HEK293 (cell line): ENCODE results near the gene SENP1.

ENCODE experiments used
- CTCF ChIP-seq: fragments of 450-650 bp; formaldehyde crosslinking; IDR thresholded peaks from 2 replicates; pipeline ENCODE4 v1.5.1; 2016; ENCODE audit warnings: missing biosample characterization, missing genetic modification characterization
- HOXA7 ChIP-seq: sonication (generic); formaldehyde crosslinking; IDR thresholded peaks from 2 replicates; pipeline ENCODE4 v1.8.1; 2022; ENCODE audit warnings: missing genetic modification reagents, borderline replicate concordance
- KLF10 ChIP-seq: fragments of 450-650 bp; IDR thresholded peaks from 2 replicates; pipeline ENCODE4 v1.5.1; 2018; ENCODE audit warnings: missing biosample characterization, mild to moderate bottlenecking, missing genetic modification characterization
- SCRT2 ChIP-seq: fragments of 450-650 bp; formaldehyde crosslinking; IDR thresholded peaks from 2 replicates; pipeline ENCODE4 v1.5.1; 2016; ENCODE audit warnings: missing biosample characterization, missing genetic modification characterization
- YY1 ChIP-seq: fragments of 450-650 bp; formaldehyde crosslinking; IDR thresholded peaks from 2 replicates; pipeline ENCODE4 v1.5.1; 2018; ENCODE audit warnings: missing biosample characterization, missing genetic modification characterization
- ZNF175 ChIP-seq: fragments of 450-650 bp; formaldehyde crosslinking; IDR thresholded peaks from 2 replicates; pipeline ENCODE4 v1.5.1; 2016; ENCODE audit warnings: missing biosample characterization, missing genetic modification characterization
- ZNF366 ChIP-seq: fragments of 450-650 bp; formaldehyde crosslinking; conservative IDR thresholded peaks from 2 replicates; pipeline ENCODE4 v1.5.1; 2016; ENCODE audit warnings: missing biosample characterization, missing genetic modification characterization
- ZNF426 ChIP-seq: fragments of 450-650 bp; formaldehyde crosslinking; IDR thresholded peaks from 2 replicates; pipeline ENCODE4 v1.5.1; 2017; ENCODE audit warnings: missing biosample characterization, missing genetic modification characterization, mild to moderate bottlenecking, inconsistent platforms, moderate library complexity
- ZNF549 ChIP-seq: fragments of 450-650 bp; IDR thresholded peaks from 2 replicates; pipeline ENCODE4 v1.5.1; 2018; ENCODE audit warnings: missing biosample characterization, missing genetic modification characterization, mild to moderate bottlenecking, inconsistent platforms, moderate library complexity
- TF ChIP-seq, protein P1 (sequence below): fragments of 450-650 bp; formaldehyde crosslinking; IDR thresholded peaks from 2 replicates; pipeline ENCODE4 v1.5.1; 2016; ENCODE audit warnings: missing biosample characterization, missing genetic modification characterization

GRCh38 chr12:47995981-47996401 lies 109.9 kb downstream of the SENP1 start:
- no peak for TF ChIP-seq CTCF (tag by site-specific recombination)
- no peak for TF ChIP-seq ZNF426
- TF ChIP-seq, protein P1, sequence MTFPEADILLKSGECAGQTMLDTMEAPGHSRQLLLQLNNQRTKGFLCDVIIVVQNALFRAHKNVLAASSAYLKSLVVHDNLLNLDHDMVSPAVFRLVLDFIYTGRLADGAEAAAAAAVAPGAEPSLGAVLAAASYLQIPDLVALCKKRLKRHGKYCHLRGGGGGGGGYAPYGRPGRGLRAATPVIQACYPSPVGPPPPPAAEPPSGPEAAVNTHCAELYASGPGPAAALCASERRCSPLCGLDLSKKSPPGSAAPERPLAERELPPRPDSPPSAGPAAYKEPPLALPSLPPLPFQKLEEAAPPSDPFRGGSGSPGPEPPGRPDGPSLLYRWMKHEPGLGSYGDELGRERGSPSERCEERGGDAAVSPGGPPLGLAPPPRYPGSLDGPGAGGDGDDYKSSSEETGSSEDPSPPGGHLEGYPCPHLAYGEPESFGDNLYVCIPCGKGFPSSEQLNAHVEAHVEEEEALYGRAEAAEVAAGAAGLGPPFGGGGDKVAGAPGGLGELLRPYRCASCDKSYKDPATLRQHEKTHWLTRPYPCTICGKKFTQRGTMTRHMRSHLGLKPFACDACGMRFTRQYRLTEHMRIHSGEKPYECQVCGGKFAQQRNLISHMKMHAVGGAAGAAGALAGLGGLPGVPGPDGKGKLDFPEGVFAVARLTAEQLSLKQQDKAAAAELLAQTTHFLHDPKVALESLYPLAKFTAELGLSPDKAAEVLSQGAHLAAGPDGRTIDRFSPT (tag by site-specific recombination) = no peak
- no peak for TF ChIP-seq KLF10 (tag by site-specific recombination)
- no peak for TF ChIP-seq ZNF549 (tag by site-specific recombination)
- TF ChIP-seq HOXA7 (CRISPR knock-in tag) = no peak
- no peak for TF ChIP-seq YY1 (tag by site-specific recombination)
- TF ChIP-seq SCRT2 = no peak
- no peak for TF ChIP-seq ZNF175 (tag by site-specific recombination)
- TF ChIP-seq ZNF366 = no peak
